ENCODE data around the gene NCBP2.

The NCBP2 gene

GRCh38 chr3:196916221-196916620 lies 26.1 kb downstream of the NCBP2 start:
- TF ChIP-seq, protein P1, sequence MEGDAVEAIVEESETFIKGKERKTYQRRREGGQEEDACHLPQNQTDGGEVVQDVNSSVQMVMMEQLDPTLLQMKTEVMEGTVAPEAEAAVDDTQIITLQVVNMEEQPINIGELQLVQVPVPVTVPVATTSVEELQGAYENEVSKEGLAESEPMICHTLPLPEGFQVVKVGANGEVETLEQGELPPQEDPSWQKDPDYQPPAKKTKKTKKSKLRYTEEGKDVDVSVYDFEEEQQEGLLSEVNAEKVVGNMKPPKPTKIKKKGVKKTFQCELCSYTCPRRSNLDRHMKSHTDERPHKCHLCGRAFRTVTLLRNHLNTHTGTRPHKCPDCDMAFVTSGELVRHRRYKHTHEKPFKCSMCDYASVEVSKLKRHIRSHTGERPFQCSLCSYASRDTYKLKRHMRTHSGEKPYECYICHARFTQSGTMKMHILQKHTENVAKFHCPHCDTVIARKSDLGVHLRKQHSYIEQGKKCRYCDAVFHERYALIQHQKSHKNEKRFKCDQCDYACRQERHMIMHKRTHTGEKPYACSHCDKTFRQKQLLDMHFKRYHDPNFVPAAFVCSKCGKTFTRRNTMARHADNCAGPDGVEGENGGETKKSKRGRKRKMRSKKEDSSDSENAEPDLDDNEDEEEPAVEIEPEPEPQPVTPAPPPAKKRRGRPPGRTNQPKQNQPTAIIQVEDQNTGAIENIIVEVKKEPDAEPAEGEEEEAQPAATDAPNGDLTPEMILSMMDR (IDR thresholded peaks at IDR 0.05; ENCODE audit: low read depth, low read length) = no peak
- DNase-seq (ENCODE audit: extremely low read depth, low read depth) = no peak

GRCh38 chr3:196915375-196915774 lies 27.0 kb downstream of the NCBP2 start:
- DNase-seq (ENCODE audit: extremely low read depth, low read depth) = no peak
- TF ChIP-seq, protein P1 (IDR thresholded peaks at IDR 0.05; ENCODE audit: low read depth, low read length) = no peak

- TF ChIP-seq, protein P1 (IDR thresholded peaks at IDR 0.05; ENCODE audit: low read depth, low read length) = no peak
- no peak for DNase-seq (ENCODE audit: extremely low read depth, low read depth)
These were observed 27.5 kb downstream of the NCBP2 start for GRCh38 chr3:196914866-196915265.

- DNase-seq (ENCODE audit: extremely low read depth, low read depth) = no peak
- TF ChIP-seq, protein P1 (IDR thresholded peaks at IDR 0.05; ENCODE audit: low read depth, low read length) = no peak
These were observed 38.6 kb downstream of the NCBP2 start for GRCh38 chr3:196903740-196904139.

DNA sequence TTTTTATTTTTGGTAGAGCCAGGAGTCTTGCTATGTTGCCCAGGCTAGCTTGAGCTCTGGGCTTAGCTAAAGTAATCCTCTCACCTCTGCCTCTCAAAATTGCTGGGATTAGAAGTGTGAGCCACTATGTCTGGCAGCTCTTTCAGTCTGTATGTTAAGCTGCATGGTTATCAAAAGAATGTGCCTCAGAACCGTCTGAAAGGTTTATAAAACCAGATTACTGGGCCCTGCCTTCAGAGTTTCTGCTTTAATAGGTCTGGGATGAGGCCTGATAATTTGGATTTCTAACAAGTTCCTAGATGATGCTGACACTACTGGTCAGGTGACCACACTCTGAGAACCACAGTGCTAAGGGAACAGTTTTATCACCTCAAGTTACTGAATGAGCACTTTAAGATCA lies 40.0 kb downstream of the NCBP2 start:
- TF ChIP-seq, protein P1 (IDR thresholded peaks at IDR 0.05; ENCODE audit: low read depth, low read length) = no peak
- no peak for DNase-seq (ENCODE audit: extremely low read depth, low read depth)

GRCh38 chr3:196901768-196902167 lies 40.6 kb downstream of the NCBP2 start:
- no peak for DNase-seq (ENCODE audit: extremely low read depth, low read depth)
- TF ChIP-seq, protein P1 (IDR thresholded peaks at IDR 0.05; ENCODE audit: low read depth, low read length) = no peak

GRCh38 chr3:196896229-196896628 lies 46.1 kb downstream of the NCBP2 start:
- TF ChIP-seq, protein P1 (IDR thresholded peaks at IDR 0.05; ENCODE audit: low read depth, low read length) = no peak

More at GRCh38 chr3:196896229-196896628, 46.1 kb downstream of the NCBP2 start:
- DNase-seq (ENCODE audit: extremely low read depth, low read depth) = no peak

All from AG09319 (cell line).